Activated T-helper 17 cell treated with anti-CD3 and anti-CD28 coated beads, Interleukin-2, amount 50 U/mL, for 72 hours (primary cell): ENCODE results near the gene LRRTM3. TPM values are rescaled to one million over a fixed set of nuclear protein-coding genes. Genes with fewer than 3 reads are reported as not detected.

Source experiments
- ATAC-seq: fragments of 150-1000 bp; cut with Tn5 transposase; replicated peaks from 2 replicates; pipeline ENCODE4 v1.10.0; 2021; ENCODE audit warnings: mild to moderate bottlenecking, moderate library complexity
- H3K27ac Mint-ChIP-seq: one replicate; pipeline ENCODE4 v1.8.0; 2022; ENCODE audit warnings: mixed read lengths
- H3K27me3 Mint-ChIP-seq: one replicate; pipeline ENCODE4 v1.8.0; 2022; ENCODE audit warnings: mixed read lengths
- H3K36me3 Mint-ChIP-seq: one replicate; pipeline ENCODE4 v1.8.0; 2022; ENCODE audit warnings: low read depth, mild to moderate bottlenecking, mixed read lengths
- H3K4me1 Mint-ChIP-seq: one replicate; pipeline ENCODE4 v1.8.0; 2022; ENCODE audit warnings: mixed read lengths
- H3K4me3 Mint-ChIP-seq: one replicate; pipeline ENCODE4 v1.8.0; 2022; ENCODE audit warnings: mild to moderate bottlenecking, mixed read lengths
- H3K9me3 Mint-ChIP-seq: one replicate; pipeline ENCODE4 v1.8.0; 2022; ENCODE audit warnings: mixed read lengths
- total RNA-seq, 2 donors: library from RNA; stranded (reverse); gene quantifications; one replicate each; pipeline ENCODE4 v1.2.3, GENCODE V29; 2022

Gene LRRTM3
- total RNA-seq, 2 donors from 2014 or later: 0.17 TPM; not detected in 1

DNA sequence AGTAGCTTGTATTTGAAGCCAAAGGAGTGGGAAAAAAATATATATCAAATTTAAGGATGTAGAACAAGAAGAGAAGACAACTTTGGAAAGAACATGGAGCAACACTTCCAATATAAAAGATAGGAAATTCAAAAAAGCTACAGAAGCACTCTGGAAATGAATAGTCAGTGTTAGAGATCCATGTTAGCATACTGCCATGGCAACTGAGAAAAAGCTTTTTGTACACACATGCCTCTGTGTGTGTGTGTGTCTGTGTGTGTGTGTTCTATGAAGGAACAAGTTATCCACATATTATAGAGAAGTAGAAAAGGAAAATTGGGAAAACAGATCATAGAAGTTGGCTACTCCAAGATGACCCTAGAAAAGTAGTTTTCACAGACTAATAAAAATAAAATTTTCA is 96.3 kb downstream of the LRRTM3 start:
- Mint-ChIP-seq H3K4me3 (no peak overlapping the region), H3K9me3 (peaks cover 6% of the 10 kb centered on the region), H3K27ac (no peak overlapping the region), H3K4me1 (no peaks in the 10 kb centered on the region), H3K27me3 (no peaks in the 10 kb centered on the region), H3K36me3 (no peaks in the 10 kb centered on the region)
- no peak for ATAC-seq

DNA sequence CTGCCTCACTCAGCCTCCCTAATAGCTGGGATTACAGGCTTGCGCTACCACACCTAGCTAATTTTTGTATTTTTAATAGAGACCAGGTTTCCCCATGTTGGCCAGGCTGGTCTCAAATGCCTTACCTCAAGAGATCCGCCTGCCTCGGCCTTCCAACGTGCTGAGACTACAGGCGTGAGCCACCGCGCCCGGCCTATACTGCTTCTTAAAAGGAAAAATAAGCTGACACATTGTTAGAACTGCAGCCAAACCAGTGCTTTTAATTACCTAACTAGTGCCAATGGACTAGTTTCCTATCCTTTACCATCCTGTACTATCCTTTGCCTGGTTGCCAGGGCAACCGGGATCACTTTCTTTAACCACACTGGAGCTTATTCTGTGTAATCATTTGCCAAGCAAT is 108.0 kb downstream of the LRRTM3 start:
- no peak for ATAC-seq
- Mint-ChIP-seq H3K4me1 (no peaks in the 10 kb centered on the region), H3K36me3 (no peaks in the 10 kb centered on the region), H3K4me3 (no peak overlapping the region), H3K27me3 (no peaks in the 10 kb centered on the region), H3K9me3 (peaks cover 4% of the 10 kb centered on the region), H3K27ac (no peak overlapping the region)

DNA sequence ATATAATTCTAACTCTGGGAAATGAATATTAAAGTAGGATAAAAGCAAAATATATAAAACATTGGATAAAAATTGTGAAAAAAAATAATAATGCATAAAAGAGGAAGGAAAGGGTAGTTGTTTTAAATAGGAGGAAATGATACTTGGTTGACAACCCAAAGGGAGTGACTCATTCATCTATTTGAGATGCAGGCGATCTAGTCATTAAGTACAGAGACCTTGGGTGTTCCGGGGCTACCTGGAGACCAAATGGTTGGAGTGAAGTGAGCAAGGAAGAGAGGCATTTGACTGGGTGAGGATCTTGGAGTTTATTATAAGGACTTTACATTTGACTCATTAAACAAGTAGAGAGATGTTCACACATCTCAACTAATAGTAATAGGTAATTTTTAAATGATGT is 111.0 kb downstream of the LRRTM3 start:
- Mint-ChIP-seq H3K27ac (no peak overlapping the region), H3K9me3 (peaks cover 4% of the 10 kb centered on the region), H3K36me3 (no peaks in the 10 kb centered on the region), H3K4me1 (no peaks in the 10 kb centered on the region), H3K27me3 (no peaks in the 10 kb centered on the region), H3K4me3 (no peak overlapping the region)
- ATAC-seq: no peak

- no peaks in the 10 kb centered on the region for H3K9me3 Mint-ChIP-seq
- ATAC-seq: no peak
- H3K27me3 Mint-ChIP-seq: peaks cover 6% of the 10 kb centered on the region
- H3K4me1 Mint-ChIP-seq: no peaks in the 10 kb centered on the region
- no peaks in the 10 kb centered on the region for H3K36me3 Mint-ChIP-seq
- H3K4me3 Mint-ChIP-seq: no peak overlapping the region
- H3K27ac Mint-ChIP-seq: no peak overlapping the region
These were observed 117.2 kb downstream of the LRRTM3 start for GRCh38 chr10:67043041-67043440.

GRCh38 chr10:67045404-67045803 is 119.6 kb downstream of the LRRTM3 start:
- Mint-ChIP-seq H3K4me1 (no peaks in the 10 kb centered on the region), H3K9me3 (no peaks in the 10 kb centered on the region), H3K4me3 (no peak overlapping the region), H3K27ac (no peak overlapping the region), H3K36me3 (no peaks in the 10 kb centered on the region), H3K27me3 (peaks cover 6% of the 10 kb centered on the region)
- ATAC-seq: no peak

DNA sequence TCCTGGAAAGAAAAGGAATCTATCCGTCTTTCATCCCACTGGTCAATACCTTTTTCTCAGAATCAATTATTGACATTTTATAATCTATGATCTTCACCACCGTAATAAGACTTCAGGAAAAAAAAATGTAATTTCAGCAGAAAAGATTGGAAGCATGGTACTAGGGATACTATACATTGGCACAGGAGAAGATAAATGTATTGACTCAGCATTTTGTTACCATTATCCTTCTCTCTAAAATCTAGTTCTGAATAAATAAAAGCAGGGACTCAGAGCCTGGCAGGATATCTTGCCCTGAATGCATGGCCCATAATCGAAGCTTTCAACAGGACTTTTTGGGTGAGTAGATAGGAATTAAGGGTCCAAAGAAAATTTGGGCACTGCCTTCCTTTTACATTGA is 120.7 kb downstream of the LRRTM3 start:
- no peaks in the 10 kb centered on the region for H3K36me3 Mint-ChIP-seq

GRCh38 chr10:67049988-67050387 is 124.2 kb downstream of the LRRTM3 start:
- no peaks in the 10 kb centered on the region for H3K9me3 Mint-ChIP-seq
- no peaks in the 10 kb centered on the region for H3K36me3 Mint-ChIP-seq
- peaks cover 6% of the 10 kb centered on the region for H3K27me3 Mint-ChIP-seq
- no peak for ATAC-seq
- H3K27ac Mint-ChIP-seq: no peak overlapping the region
- H3K4me3 Mint-ChIP-seq: no peak overlapping the region
- H3K4me1 Mint-ChIP-seq: no peaks in the 10 kb centered on the region

More for the DNA sequence above, 120.7 kb downstream of the LRRTM3 start:
- Mint-ChIP-seq H3K27ac (no peak overlapping the region), H3K27me3 (peaks cover 6% of the 10 kb centered on the region), H3K9me3 (no peaks in the 10 kb centered on the region), H3K4me1 (no peaks in the 10 kb centered on the region), H3K4me3 (no peak overlapping the region)
- ATAC-seq: no peak

- no peak for ATAC-seq
- peaks cover 8% of the 10 kb centered on the region for H3K27me3 Mint-ChIP-seq
- no peak overlapping the region for H3K4me3 Mint-ChIP-seq
- no peak overlapping the region for H3K27ac Mint-ChIP-seq
- H3K4me1 Mint-ChIP-seq: no peaks in the 10 kb centered on the region
- H3K9me3 Mint-ChIP-seq: no peaks in the 10 kb centered on the region
- H3K36me3 Mint-ChIP-seq: no peaks in the 10 kb centered on the region
These were observed 124.6 kb downstream of the LRRTM3 start for GRCh38 chr10:67050415-67050814.

DNA sequence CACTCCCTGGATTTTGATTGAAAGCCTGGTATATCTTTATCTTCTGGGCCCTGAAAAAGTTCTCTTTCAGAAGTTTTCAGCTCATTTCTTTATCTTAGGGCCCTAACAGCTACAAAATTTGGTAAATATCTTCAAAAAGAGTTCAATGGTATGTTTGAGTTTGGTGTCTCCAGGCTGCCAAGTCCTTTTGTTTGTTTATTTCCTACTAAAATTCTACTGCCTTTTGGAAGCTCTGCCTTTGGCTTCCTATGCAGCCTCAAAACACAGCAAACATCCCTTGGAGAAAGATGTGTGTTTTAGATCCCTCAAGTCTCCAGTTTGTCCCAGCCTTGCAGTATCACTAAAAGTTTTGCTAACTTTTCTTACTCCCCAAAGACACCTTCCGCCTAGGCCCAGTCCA is 146.8 kb downstream of the LRRTM3 start:
- Mint-ChIP-seq H3K36me3 (no peaks in the 10 kb centered on the region), H3K27ac (no peak overlapping the region), H3K9me3 (no peaks in the 10 kb centered on the region), H3K4me1 (no peaks in the 10 kb centered on the region), H3K27me3 (no peaks in the 10 kb centered on the region), H3K4me3 (no peak overlapping the region)
- ATAC-seq: no peak

DNA sequence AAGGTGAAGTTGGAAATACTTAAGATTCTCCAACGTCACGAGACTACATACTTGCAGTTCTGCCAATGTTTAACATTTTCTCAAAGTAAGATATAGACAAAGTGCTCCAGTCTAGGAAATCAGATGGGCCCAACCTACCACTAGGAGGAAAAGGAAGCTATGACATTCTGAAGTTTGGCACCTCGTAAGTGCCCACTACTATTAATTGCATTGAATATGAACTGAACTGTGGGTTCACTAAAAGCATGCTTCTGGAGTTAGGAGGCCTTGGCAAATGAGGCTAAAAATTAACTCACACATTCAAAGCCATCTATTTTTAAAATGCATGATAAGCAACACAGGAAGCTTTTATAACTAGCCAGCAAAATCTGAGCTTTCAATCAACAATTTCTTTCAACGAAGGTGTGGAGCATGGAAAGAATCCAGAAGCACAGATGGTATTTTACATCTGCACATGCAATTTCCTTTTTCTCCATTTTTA is 149.7 kb downstream of the LRRTM3 start:
- no peaks in the 10 kb centered on the region for H3K4me1 Mint-ChIP-seq
- H3K4me3 Mint-ChIP-seq: no peak overlapping the region
- no peak overlapping the region for H3K27ac Mint-ChIP-seq
- peaks cover 4% of the 10 kb centered on the region for H3K27me3 Mint-ChIP-seq
- ATAC-seq: no peak
- peaks cover 3% of the 10 kb centered on the region for H3K9me3 Mint-ChIP-seq
- H3K36me3 Mint-ChIP-seq: no peaks in the 10 kb centered on the region

DNA sequence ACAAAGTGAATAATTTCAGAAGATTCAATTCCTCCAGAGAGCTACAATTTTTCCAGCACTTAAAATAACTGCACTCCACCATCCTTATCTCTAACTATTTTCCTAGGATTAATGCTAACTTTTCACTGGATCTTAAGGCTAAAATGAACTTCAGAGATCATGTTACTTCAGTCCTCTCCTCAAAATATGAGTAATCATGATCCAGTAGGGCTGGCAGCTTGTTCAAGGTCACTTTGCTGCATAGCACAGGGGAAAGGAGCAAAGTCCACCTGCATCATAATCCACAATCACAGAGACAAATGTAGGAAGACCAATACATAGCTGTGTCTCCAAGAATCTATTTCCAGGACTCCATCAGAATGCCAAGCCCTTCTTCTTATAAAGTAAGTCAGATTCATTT is 150.3 kb downstream of the LRRTM3 start:
- Mint-ChIP-seq H3K27me3 (peaks cover 4% of the 10 kb centered on the region), H3K36me3 (no peaks in the 10 kb centered on the region), H3K9me3 (peaks cover 3% of the 10 kb centered on the region), H3K4me1 (no peaks in the 10 kb centered on the region), H3K4me3 (no peak overlapping the region), H3K27ac (no peak overlapping the region)
- ATAC-seq: no peak

DNA sequence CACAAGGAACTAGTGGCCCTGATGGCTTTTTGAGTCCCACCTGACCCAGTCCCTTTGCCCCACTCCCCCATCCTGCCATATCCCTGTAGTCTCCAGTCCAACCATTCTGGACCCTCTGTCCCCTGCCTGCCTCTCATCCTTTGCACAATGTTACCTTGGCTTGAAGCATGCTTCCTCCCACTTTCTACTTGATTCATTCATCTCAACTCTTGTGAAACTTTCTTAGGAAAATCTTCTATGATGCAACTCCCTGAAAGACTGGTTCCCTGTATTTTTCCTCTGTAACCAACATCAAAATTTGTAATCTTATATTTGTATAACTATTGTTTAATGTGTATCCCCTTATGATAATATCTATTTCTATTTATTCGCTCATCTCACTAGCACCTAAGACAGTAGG is 151.5 kb downstream of the LRRTM3 start:
- no peak for ATAC-seq
- Mint-ChIP-seq H3K27me3 (peaks cover 4% of the 10 kb centered on the region), H3K4me3 (no peak overlapping the region)

DNA sequence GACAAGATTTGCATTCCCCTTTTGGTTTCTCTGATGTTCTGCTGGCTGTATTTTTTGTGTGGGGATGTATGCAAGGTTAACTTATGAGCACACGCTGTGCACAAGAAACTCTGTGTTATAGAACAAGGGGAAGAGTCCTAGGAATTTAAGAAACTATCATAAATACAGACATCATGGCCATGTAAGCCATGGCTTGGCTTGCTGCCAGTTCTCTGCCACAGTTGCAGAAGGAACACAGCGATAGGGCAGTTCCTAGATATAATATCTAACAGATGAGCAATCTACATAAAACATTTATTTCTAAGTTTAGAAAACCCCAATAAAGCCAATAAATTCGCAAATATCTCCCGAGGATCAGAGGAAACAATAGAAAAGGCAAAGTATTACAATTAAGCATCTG is 153.3 kb downstream of the LRRTM3 start:
- ATAC-seq: no peak
- Mint-ChIP-seq H3K27ac (no peak overlapping the region), H3K27me3 (peaks cover 4% of the 10 kb centered on the region), H3K4me3 (no peak overlapping the region), H3K36me3 (no peaks in the 10 kb centered on the region), H3K9me3 (peaks cover 3% of the 10 kb centered on the region), H3K4me1 (no peaks in the 10 kb centered on the region)

More for the DNA sequence above, 151.5 kb downstream of the LRRTM3 start:
- H3K9me3 Mint-ChIP-seq: peaks cover 3% of the 10 kb centered on the region
- no peak overlapping the region for H3K27ac Mint-ChIP-seq
- H3K4me1 Mint-ChIP-seq: no peaks in the 10 kb centered on the region
- H3K36me3 Mint-ChIP-seq: no peaks in the 10 kb centered on the region

DNA sequence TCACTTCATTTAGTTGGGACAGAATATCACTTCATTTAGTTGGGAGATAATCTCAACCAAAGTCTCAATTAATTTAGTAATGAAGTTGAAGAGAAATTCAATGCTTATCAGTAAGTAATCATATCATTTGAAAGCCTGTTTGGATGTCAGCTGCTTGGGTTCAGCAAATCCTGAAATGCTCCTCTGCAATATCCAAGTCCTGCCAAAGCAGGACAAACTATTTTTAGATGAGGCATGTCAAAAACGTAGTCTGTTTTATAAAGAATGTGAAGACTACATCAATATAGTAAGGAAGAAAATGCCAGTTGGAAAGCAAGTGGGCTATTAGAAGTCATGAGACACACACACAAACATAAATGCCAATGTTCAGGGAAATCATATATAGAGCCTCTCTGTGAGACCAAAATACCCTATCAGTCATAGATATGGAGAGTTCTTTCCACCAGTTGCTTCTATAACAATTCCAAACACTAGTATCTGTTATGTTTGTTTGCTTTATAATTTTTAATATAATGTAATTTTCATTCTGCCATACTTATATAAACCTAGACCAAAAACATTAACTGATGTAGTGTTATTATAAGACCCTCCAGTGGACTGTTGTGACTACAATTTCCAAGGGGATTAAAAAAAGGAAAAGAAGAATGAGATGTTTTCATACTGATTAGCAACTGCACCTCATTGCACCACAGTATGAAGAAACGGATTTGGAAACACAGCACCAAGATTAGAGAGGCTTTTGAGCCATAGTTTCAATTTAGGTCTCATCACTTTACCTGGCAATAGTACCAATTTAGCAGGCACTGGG is 160.7 kb downstream of the LRRTM3 start:
- Mint-ChIP-seq H3K27ac (no peak overlapping the region), H3K27me3 (peaks cover 3% of the 10 kb centered on the region), H3K36me3 (no peaks in the 10 kb centered on the region), H3K9me3 (no peaks in the 10 kb centered on the region), H3K4me1 (no peaks in the 10 kb centered on the region), H3K4me3 (no peak overlapping the region)
- no peak for ATAC-seq

- H3K9me3 Mint-ChIP-seq: no peaks in the 10 kb centered on the region
- H3K4me1 Mint-ChIP-seq: no peaks in the 10 kb centered on the region
- ATAC-seq: no peak
- peaks cover 3% of the 10 kb centered on the region for H3K27me3 Mint-ChIP-seq
- H3K27ac Mint-ChIP-seq: no peak overlapping the region
- H3K4me3 Mint-ChIP-seq: no peak overlapping the region
- no peaks in the 10 kb centered on the region for H3K36me3 Mint-ChIP-seq
These were observed 161.2 kb downstream of the LRRTM3 start for GRCh38 chr10:67087135-67087425.

DNA sequence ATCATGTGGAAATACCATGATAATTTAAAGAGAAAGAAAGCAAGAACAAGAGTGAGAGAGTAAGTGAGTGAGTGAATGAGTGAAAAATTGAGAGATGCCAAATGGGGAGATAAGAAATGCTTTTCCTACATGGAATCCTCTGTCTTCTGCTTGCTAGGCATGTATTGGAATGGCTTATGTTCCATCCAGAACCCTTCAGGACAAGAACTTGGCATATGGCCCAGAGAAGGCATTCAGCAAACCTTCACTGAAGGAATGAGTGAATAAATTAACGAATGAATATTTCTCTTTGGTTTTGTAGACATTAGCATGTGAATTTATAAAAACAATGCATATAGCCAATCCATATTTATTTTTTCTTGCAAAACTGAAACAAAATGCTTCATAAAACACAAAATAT is 162.2 kb downstream of the LRRTM3 start:
- ATAC-seq: no peak

More for the DNA sequence above, 162.2 kb downstream of the LRRTM3 start:
- Mint-ChIP-seq H3K27ac (no peak overlapping the region), H3K4me3 (no peak overlapping the region), H3K27me3 (peaks cover 3% of the 10 kb centered on the region), H3K9me3 (no peaks in the 10 kb centered on the region), H3K36me3 (no peaks in the 10 kb centered on the region), H3K4me1 (no peaks in the 10 kb centered on the region)
